ENCODE data around the gene KIF18B. TPM values are rescaled to one million over a fixed set of nuclear protein-coding genes. Genes with fewer than 3 reads are reported as not detected.

Gene KIF18B
- polyA plus RNA-seq, 1 experiment: 10.6 TPM

- TF ChIP-seq CTCF (IDR thresholded peaks at IDR 0.05; ENCODE audit: insufficient read depth, low read depth, low read length): no peak
- Histone ChIP-seq H3K4me3 (ENCODE audit: low read depth, low read length) (no peak overlapping the region), H3K27me3 (ENCODE audit: control insufficient read depth, insufficient read depth, low read length) (no peaks in the 10 kb centered on the region), H3K36me3 (ENCODE audit: control insufficient read depth, insufficient read depth, low read length) (peaks cover 21% of the 10 kb centered on the region)
- no peak for DNase-seq (ENCODE audit: low read depth)
- CTCF ChIA-PET: interaction anchor here (0.6 to 14.7 kb wide), 5 partner anchors 12 to 104 kb away, joined by 3 to 368 read pairs (median 23); no protein-coding TSS in a partner anchor
- POLR2A ChIA-PET: no interaction called here
Observed at GRCh38 chr17:44880062-44880461, 67.5 kb downstream of the KIF18B start.

- H3K36me3 ChIP-seq (ENCODE audit: control insufficient read depth, insufficient read depth, low read length): peaks cover 18% of the 10 kb centered on the region
- TF ChIP-seq CTCF (IDR thresholded peaks at IDR 0.05; ENCODE audit: insufficient read depth, low read depth, low read length): no peak
- no peak overlapping the region for H3K4me3 ChIP-seq (ENCODE audit: low read depth, low read length)
- H3K27me3 ChIP-seq (ENCODE audit: control insufficient read depth, insufficient read depth, low read length): no peaks in the 10 kb centered on the region
- no peak for DNase-seq (ENCODE audit: low read depth)
- CTCF ChIA-PET: interaction anchor here (0.9 to 14.7 kb wide), 20 partner anchors 8 to 143 kb away, joined by 3 to 368 read pairs (median 5); partner anchors contain the start of genes EFTUD2 and HIGD1B
- POLR2A ChIA-PET: no interaction called here
Observed at GRCh38 chr17:44879376-44879775, 68.2 kb downstream of the KIF18B start.

GRCh38 chr17:44878627-44879221 lies 68.8 kb downstream of the KIF18B start:
- no peak for DNase-seq (ENCODE audit: low read depth)
- ChIA-PET POLR2A (no interaction called here), CTCF (interaction anchor here (0.6 to 14.7 kb wide), 23 partner anchors 8 to 179 kb away, joined by 3 to 368 read pairs (median 5); partner anchors contain the start of genes EFTUD2 and HIGD1B)

GRCh38 chr17:44877121-44877520 lies 70.5 kb downstream of the KIF18B start:
- ChIA-PET CTCF (interaction anchor here (1.3 to 14.7 kb wide), 3 partner anchors 12 to 101 kb away, joined by 3 to 368 read pairs (median 101); no protein-coding TSS in a partner anchor), POLR2A (no interaction called here)
- H3K27me3 ChIP-seq (ENCODE audit: control insufficient read depth, insufficient read depth, low read length): no peaks in the 10 kb centered on the region
- TF ChIP-seq CTCF (IDR thresholded peaks at IDR 0.05; ENCODE audit: insufficient read depth, low read depth, low read length): no peak
- no peak overlapping the region for H3K4me3 ChIP-seq (ENCODE audit: low read depth, low read length)
- DNase-seq (ENCODE audit: low read depth): no peak
- H3K36me3 ChIP-seq (ENCODE audit: control insufficient read depth, insufficient read depth, low read length): peaks cover 15% of the 10 kb centered on the region

More at GRCh38 chr17:44878627-44879221, 68.8 kb downstream of the KIF18B start:
- Histone ChIP-seq H3K36me3 (ENCODE audit: control insufficient read depth, insufficient read depth, low read length) (peaks cover 20% of the 10 kb centered on the region), H3K27me3 (ENCODE audit: control insufficient read depth, insufficient read depth, low read length) (no peaks in the 10 kb centered on the region), H3K4me3 (ENCODE audit: low read depth, low read length) (no peak overlapping the region)
- TF ChIP-seq CTCF (IDR thresholded peaks at IDR 0.05; ENCODE audit: insufficient read depth, low read depth, low read length): peak; percentile 67

GRCh38 chr17:44875761-44876160 lies 71.8 kb downstream of the KIF18B start:
- POLR2A ChIA-PET: no interaction called here
- peaks cover 19% of the 10 kb centered on the region for H3K36me3 ChIP-seq (ENCODE audit: control insufficient read depth, insufficient read depth, low read length)

More at GRCh38 chr17:44875761-44876160, 71.8 kb downstream of the KIF18B start:
- DNase-seq (ENCODE audit: low read depth): no peak
- CTCF ChIA-PET: interaction anchor here (8.2 to 14.7 kb wide), 2 partner anchors 10 to 100 kb away, joined by 101 to 368 read pairs; no protein-coding TSS in a partner anchor
- Histone ChIP-seq H3K27me3 (ENCODE audit: control insufficient read depth, insufficient read depth, low read length) (no peaks in the 10 kb centered on the region), H3K4me3 (ENCODE audit: low read depth, low read length) (no peak overlapping the region)
- no peak for TF ChIP-seq CTCF (IDR thresholded peaks at IDR 0.05; ENCODE audit: insufficient read depth, low read depth, low read length)

Small RNA genes within 50 kb of the gene (small RNA-seq; reads per million reads assigned to genes)
- gene AC015936.2 (ENCODE audit: insufficient read length, low read depth, low replicate concordance): not detected
- gene CCDC103 (ENCODE audit: insufficient read length, low read depth, low replicate concordance): not detected
- gene MIR6783 (ENCODE audit: insufficient read length, low read depth, low replicate concordance): 1.1 reads per million
- not detected for gene RN7SL405P (ENCODE audit: insufficient read length, low read depth, low replicate concordance)

Other genes with a start within 250 kb of the KIF18B start
- gene DBF4B, start 239.1 kb downstream of the KIF18B start, polyA plus RNA-seq (2011; rRNA removed): 6.1 and 9.9 TPM in 2 replicates
- 0.31 TPM in 2 replicates for gene ADAM11, start 188.8 kb downstream of the KIF18B start, polyA plus RNA-seq (2011; rRNA removed)
- gene GJC1, start 117.5 kb downstream of the KIF18B start, polyA plus RNA-seq (2011; rRNA removed): 26.5 and 32.2 TPM in 2 replicates
- not detected in 2 replicates for gene HIGD1B, start 99.9 kb downstream of the KIF18B start, polyA plus RNA-seq (2011; rRNA removed)
- gene EFTUD2, start 48.3 kb downstream of the KIF18B start, polyA plus RNA-seq (2011; rRNA removed): 72.0 and 121 TPM in 2 replicates
- gene GFAP, start 32.3 kb downstream of the KIF18B start, polyA plus RNA-seq (2011; rRNA removed): 0.13 and 0.23 TPM in 2 replicates
- 0.39 and 0.50 TPM in 2 replicates for gene C1QL1, start 20.5 kb upstream of the KIF18B start, polyA plus RNA-seq (2011; rRNA removed)
- 25.4 and 44.2 TPM in 2 replicates for gene DCAKD, start 103.9 kb upstream of the KIF18B start, polyA plus RNA-seq (2011; rRNA removed)
- gene NMT1, start 113.5 kb upstream of the KIF18B start, polyA plus RNA-seq (2011; rRNA removed): 48.1 and 62.5 TPM in 2 replicates
- gene PLCD3, start 184.7 kb upstream of the KIF18B start, polyA plus RNA-seq (2011; rRNA removed): 47.5 and 81.6 TPM in 2 replicates
- 5.4 and 7.3 TPM in 2 replicates for gene ACBD4, start 187.9 kb upstream of the KIF18B start, polyA plus RNA-seq (2011; rRNA removed)
- gene HEXIM1, start 200.7 kb upstream of the KIF18B start, polyA plus RNA-seq (2011; rRNA removed): 16.0 and 16.7 TPM in 2 replicates
- gene HEXIM2, start 214.1 kb upstream of the KIF18B start, polyA plus RNA-seq (2011; rRNA removed): 3.9 and 6.3 TPM in 2 replicates

Data from BJ (cell line).